ENCODE measurements around the gene CTBP1.

GRCh38 chr4:1194010-1194900 is 54.7 kb downstream of the CTBP1 start:
- TF ChIP-seq CTCF (conservative IDR thresholded peaks at IDR 0.05; ENCODE audit: low read depth, low read length), result no peak
- no peak for TF ChIP-seq EZH2 (IDR thresholded peaks at IDR 0.05; ENCODE audit: low read length, unreplicated experiment)
- TF ChIP-seq EZH2phosphoT487 (IDR thresholded peaks at IDR 0.05; ENCODE audit: borderline replicate concordance, low read length), result no peak

Data from PC-3 (cell line).